Measurements from ENCODE around the gene ACSS3. TPM values are rescaled to one million over a fixed set of nuclear protein-coding genes. Genes with fewer than 3 reads are reported as not detected.
"Not testable (repeated sequence)": the region's sequence is repeated elsewhere in the genome, so short reads cannot be mapped to it uniquely, and the experiment has no call there.

Gene ACSS3
- total RNA-seq, 1 experiment from 2014 or later = 7.7 TPM

GRCh38 chr12:81114226-81114625 lies 36.3 kb downstream of the ACSS3 start:
- intact Hi-C loops (cut with micrococcal nuclease; ENCODE audit: unreplicated experiment) = no loop called here
- POLR2A ChIA-PET (ENCODE audit: low non-redundant PET) = no interaction called here

GRCh38 chr12:81119069-81119468 lies 41.2 kb downstream of the ACSS3 start:
- H3K36me3 ChIP-seq (ENCODE audit: insufficient read depth, low read length, poor library complexity, severe bottlenecking); CTCF ChIA-PET; H3K9me3 ChIP-seq (ENCODE audit: low read depth, low read length, poor library complexity, severe bottlenecking); H3K27ac ChIP-seq (ENCODE audit: low read depth, low read length, poor library complexity, severe bottlenecking); DNase-seq (ENCODE audit: low spot score); H3K4me1 ChIP-seq (ENCODE audit: insufficient read depth, low read length, poor library complexity, severe bottlenecking); intact Hi-C loops (cut with micrococcal nuclease; ENCODE audit: unreplicated experiment); POLR2A ChIA-PET (ENCODE audit: low non-redundant PET); H3K27me3 ChIP-seq (replicated peaks; ENCODE audit: insufficient read depth, low read depth, low read length, poor library complexity); BruUV-seq (replicated peaks); H3K4me3 ChIP-seq (ENCODE audit: low read depth, low read length, poor library complexity, severe bottlenecking): not testable (repeated sequence)

More at GRCh38 chr12:81114226-81114625, 36.3 kb downstream of the ACSS3 start:
- H3K4me1 ChIP-seq (ENCODE audit: insufficient read depth, low read length, poor library complexity, severe bottlenecking) = peaks cover 13% of the 10 kb centered on the region
- no peak for TF ChIP-seq CTCF (conservative IDR thresholded peaks at IDR 0.05; ENCODE audit: low read depth, low read length)
- TF ChIP-seq EZH2 (IDR thresholded peaks at IDR 0.05; ENCODE audit: borderline replicate concordance, low read depth, low read length, poor library complexity, severe bottlenecking) = no peak
- no peaks in the 10 kb centered on the region for H3K27me3 ChIP-seq (replicated peaks; ENCODE audit: insufficient read depth, low read depth, low read length, poor library complexity)
- H3K36me3 ChIP-seq (ENCODE audit: insufficient read depth, low read length, poor library complexity, severe bottlenecking) = no peaks in the 10 kb centered on the region
- no peak overlapping the region for H3K4me3 ChIP-seq (ENCODE audit: low read depth, low read length, poor library complexity, severe bottlenecking)
- CTCF ChIA-PET = no interaction called here
- no peak overlapping the region for H3K27ac ChIP-seq (ENCODE audit: low read depth, low read length, poor library complexity, severe bottlenecking)
- no peak for DNase-seq (ENCODE audit: low spot score)
- H3K9me3 ChIP-seq (ENCODE audit: low read depth, low read length, poor library complexity, severe bottlenecking) = no peaks in the 10 kb centered on the region
- no TSS peak for BruUV-seq (replicated peaks)

- no peak for TF ChIP-seq EZH2 (IDR thresholded peaks at IDR 0.05; ENCODE audit: borderline replicate concordance, low read depth, low read length, poor library complexity, severe bottlenecking)
- DNase-seq (ENCODE audit: low spot score) = no peak
- intact Hi-C loops (cut with micrococcal nuclease; ENCODE audit: unreplicated experiment) = no loop called here
- no peaks in the 10 kb centered on the region for H3K27me3 ChIP-seq (replicated peaks; ENCODE audit: insufficient read depth, low read depth, low read length, poor library complexity)
- no peak overlapping the region for H3K4me3 ChIP-seq (ENCODE audit: low read depth, low read length, poor library complexity, severe bottlenecking)
- H3K9me3 ChIP-seq (ENCODE audit: low read depth, low read length, poor library complexity, severe bottlenecking) = no peaks in the 10 kb centered on the region
- BruUV-seq (replicated peaks) = no TSS peak
- POLR2A ChIA-PET (ENCODE audit: low non-redundant PET) = no interaction called here
- CTCF ChIA-PET = no interaction called here
- no peaks in the 10 kb centered on the region for H3K36me3 ChIP-seq (ENCODE audit: insufficient read depth, low read length, poor library complexity, severe bottlenecking)
- peaks cover 2% of the 10 kb centered on the region for H3K4me1 ChIP-seq (ENCODE audit: insufficient read depth, low read length, poor library complexity, severe bottlenecking)
- no peak overlapping the region for H3K27ac ChIP-seq (ENCODE audit: low read depth, low read length, poor library complexity, severe bottlenecking)
Measured at GRCh38 chr12:81120961-81121360, 43.1 kb downstream of the ACSS3 start.

GRCh38 chr12:81123611-81124010 lies 45.7 kb downstream of the ACSS3 start:
- Histone ChIP-seq H3K4me1 (ENCODE audit: insufficient read depth, low read length, poor library complexity, severe bottlenecking) (no peaks in the 10 kb centered on the region), H3K27ac (ENCODE audit: low read depth, low read length, poor library complexity, severe bottlenecking) (no peak overlapping the region), H3K9me3 (ENCODE audit: low read depth, low read length, poor library complexity, severe bottlenecking) (no peaks in the 10 kb centered on the region), H3K4me3 (ENCODE audit: low read depth, low read length, poor library complexity, severe bottlenecking) (no peak overlapping the region), H3K36me3 (ENCODE audit: insufficient read depth, low read length, poor library complexity, severe bottlenecking) (no peaks in the 10 kb centered on the region), H3K27me3 (replicated peaks; ENCODE audit: insufficient read depth, low read depth, low read length, poor library complexity) (no peaks in the 10 kb centered on the region)
- CTCF ChIA-PET = no interaction called here
- DNase-seq (ENCODE audit: low spot score) = no peak
- POLR2A ChIA-PET (ENCODE audit: low non-redundant PET) = no interaction called here
- TF ChIP-seq CTCF (conservative IDR thresholded peaks at IDR 0.05; ENCODE audit: low read depth, low read length) (no peak), EZH2 (IDR thresholded peaks at IDR 0.05; ENCODE audit: borderline replicate concordance, low read depth, low read length, poor library complexity, severe bottlenecking) (no peak)
- intact Hi-C loops (cut with micrococcal nuclease; ENCODE audit: unreplicated experiment) = no loop called here
- no TSS peak for BruUV-seq (replicated peaks)

Data from A673 (cell line).